HG03460 (cell line): ENCODE results near the gene HSD11B1L.
A peak's percentile ranks its signal among the peaks of the same experiment; 100 is the strongest.
"Not testable (repeated sequence)": the region's sequence is repeated elsewhere in the genome, so short reads cannot be mapped to it uniquely, and the experiment has no call there.

Source experiments
- ATAC-seq: cut with Tn5 transposase; IDR thresholded peaks from one replicate; pipeline ENCODE4 v1.9.1; 2021; ENCODE audit not compliant: unreplicated experiment

Gene HSD11B1L

DNA sequence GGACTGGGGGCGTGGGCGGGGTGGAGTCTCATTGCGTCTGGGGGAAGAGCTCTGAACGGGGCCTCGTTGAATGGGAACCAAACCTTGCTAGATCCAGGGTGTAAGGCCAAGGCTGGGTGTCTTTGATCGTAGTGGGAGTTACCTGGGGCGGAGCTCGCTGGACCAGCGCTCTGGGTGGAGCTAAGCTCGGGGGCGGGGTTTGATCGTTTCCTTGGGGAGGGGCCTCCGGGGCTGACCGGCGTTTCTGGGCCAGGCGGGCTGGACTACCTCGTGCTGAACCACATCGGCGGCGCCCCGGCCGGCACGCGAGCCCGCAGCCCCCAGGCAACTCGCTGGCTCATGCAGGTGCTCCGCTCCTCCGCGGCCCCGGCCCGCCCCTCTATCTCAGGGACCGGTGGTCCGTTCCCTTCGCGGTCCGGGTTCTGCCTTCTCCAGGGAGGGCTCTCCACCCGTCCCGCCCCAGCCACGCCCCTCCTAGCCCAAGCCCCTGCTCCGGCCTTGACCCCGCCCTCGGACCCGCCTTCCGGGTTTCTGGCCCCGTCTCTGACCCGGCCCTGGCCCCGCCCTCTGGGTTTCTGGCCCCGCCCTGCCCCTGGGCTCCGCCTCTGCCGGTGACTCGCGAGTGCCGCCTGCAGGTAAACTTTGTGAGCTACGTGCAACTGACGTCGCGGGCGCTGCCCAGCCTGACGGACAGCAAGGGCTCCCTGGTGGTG lies 6.0 kb downstream of the HSD11B1L start:
- peak; percentile 59 for ATAC-seq

DNA sequence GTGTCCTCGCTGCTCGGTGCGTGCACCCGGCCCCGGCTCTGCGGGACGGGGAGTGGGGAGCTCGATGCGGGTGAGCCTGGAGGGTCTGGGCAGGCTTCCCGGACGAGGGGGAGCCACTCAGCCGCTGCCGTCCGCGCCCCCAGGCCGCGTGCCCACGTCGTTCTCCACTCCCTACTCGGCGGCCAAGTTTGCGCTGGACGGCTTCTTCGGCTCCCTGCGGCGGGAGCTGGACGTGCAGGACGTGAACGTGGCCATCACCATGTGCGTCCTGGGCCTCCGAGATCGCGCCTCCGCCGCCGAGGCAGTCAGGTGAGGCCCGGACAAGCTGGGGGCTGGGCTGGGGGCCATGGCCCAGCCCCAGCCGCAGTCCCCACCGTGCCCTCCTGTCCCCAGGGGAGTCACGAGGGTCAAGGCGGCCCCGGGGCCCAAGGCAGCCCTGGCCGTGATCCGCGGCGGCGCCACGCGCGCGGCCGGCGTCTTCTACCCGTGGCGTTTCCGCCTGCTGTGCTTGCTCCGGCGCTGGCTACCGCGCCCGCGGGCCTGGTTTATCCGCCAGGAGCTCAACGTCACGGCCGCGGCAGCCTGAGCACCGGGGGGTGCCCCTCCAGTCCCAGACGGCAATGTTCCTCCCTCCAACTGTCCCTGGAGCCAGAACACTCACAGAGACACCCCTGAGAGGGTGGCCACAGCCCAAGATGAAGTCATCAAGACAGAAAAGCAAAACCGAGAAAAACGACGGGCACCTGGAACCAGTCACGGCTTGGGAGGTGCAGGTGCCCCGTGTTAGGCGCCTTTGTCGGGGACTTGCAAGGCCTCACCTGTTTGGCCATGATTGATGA lies 6.8 kb downstream of the HSD11B1L start:
- ATAC-seq, result no peak

DNA sequence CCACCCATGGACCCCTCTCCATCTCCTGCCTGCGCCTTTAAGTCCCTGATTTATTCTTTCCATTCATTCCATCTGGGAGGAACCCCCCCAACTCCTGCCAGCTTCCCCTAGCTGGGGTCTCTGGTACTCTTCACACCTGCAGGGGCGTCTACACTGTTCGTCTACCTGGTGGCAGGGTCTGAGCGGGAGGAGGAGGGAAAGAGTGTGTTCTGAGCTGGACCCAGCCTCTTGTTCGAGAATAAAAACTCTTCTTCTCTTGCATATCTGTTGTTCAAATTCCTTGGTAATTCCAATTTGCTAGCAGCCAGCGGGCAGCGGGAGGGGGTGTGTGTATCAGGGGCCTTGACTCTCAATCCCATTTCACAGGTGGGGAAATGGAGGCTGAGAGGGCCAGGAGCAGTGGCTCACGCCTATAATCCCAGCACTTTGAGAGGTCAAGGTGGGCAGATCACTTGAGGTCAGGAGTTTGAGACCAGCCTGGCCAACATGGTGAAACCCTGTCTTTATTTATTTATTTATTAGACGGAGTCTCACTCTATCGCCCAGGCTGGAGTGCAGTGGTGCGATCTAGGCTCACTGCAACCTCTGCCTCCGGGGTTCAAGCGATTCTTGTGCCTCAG lies 7.5 kb downstream of the HSD11B1L start:
- not testable (repeated sequence) for ATAC-seq

DNA sequence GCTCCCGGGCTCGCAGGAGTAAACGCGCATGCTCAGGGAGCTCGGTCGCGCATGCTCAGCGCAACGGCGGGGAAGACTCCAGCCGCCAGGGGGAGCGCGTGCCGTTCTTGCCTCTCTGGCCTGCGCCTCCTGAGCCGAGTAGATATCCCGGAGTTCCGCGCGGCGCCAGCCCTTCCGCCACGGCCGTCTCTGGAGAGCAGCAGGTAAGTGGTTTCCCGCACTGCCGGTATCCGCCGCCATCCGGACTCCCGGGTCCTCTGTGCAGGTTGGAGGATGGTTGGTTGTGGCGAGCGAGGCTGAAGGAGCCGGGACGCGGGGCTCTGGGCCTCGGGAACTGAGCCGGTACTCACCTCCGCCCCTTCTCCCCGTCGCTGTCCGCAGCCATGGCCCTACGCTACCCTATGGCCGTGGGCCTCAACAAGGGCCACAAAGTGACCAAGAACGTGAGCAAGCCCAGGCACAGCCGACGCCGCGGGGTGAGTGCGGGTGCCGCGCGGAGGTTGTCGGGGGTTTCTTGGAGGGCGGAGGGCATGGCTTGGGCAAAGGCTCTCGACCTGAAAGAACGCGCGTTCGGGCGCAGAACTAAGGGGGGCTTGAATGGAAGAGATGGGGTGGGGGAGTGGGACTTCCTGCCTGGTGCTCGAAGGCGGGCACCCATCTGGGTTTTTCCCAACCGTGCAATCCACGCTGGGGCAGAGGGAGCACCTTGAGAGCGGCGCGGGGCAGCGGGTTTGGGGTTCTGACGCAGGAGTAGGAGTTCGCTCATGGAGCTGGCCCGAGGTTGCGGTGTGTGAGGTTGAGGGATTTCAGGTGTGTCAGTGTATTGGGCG lies 9.5 kb downstream of the HSD11B1L start, which contains the start of gene RPL36:
Gene RPL36 (plus strand): TSS at position 171 of the 830 bp plus-strand sequence. CDS start 213 bp downstream, at position 384.
- ATAC-seq, result peak; percentile 43

DNA sequence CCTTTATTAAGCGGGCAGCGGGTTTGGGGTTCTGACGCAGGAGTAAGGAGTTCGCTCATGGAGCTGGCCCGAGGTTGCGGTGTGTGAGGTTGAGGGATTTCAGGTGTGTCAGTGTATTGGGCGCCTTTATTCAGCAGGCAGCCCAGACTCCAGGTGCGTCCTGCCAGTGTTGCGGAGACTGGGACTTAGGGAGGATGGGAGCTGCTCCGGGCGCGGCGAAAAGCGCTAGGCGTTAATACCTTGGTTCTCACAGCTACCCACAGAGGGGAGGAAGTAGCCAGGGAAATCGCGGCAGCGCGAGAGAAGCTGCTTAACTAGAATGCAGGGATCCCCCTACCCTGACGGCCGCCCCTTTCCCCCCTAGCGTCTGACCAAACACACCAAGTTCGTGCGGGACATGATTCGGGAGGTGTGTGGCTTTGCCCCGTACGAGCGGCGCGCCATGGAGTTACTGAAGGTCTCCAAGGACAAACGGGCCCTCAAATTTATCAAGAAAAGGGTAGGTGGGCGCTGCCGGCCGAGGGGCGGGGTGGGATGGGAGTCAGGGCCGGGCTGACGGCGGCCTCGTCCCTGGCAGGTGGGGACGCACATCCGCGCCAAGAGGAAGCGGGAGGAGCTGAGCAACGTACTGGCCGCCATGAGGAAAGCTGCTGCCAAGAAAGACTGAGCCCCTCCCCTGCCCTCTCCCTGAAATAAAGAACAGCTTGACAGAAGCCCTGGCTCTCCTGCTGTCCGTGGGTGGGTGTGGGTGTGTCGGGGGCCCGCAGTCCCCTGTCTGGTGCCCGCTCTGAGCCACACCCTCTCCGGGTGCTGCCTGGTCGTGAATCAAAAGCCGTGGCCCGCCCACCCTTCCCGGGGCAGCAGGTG lies 10.4 kb downstream of the HSD11B1L start:
- no peak for ATAC-seq

DNA sequence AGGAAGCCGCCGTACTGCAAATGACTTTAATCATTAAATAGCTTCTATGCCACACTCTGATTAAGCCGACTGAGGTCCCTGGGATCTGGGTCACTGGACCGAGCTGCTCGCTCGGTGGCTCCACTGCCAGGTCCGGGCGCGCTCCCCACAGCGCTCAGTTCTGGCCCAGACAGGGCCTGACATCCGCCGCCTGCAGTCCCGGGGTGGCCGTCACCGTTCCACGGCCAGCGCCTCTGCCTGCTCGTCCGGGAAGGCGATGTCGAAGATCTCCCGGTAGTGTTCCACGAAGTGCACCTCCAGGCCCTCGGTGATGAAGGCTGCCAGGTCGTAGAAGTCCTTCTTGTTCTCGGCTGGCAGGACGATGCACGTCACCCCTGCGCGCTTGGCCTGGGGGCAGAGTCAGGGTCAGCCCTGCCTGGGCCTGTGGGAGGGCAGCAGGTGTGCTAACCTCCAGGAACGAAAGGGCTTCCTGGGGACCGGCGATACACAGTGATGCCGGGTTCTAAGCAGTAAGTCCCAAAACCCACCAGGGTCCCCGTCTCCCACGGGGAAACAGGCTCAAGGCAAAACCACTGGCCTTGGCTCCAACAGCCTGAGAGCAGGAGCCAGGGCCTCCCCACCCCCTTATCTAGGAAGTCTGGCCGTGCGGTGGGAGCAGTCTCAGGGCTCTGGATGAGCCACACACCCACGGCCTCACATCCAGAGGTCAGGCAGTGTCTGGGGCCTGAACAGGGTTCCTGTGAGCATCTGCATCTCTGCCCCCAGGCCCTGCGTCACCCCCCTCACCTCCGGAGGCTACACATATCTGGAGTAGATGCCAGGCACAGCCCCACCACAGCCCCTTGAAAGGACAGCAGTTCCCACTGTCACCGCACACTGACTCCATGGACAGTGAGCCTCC lies 11.2 kb downstream of the HSD11B1L start:
- ATAC-seq, result no peak

DNA sequence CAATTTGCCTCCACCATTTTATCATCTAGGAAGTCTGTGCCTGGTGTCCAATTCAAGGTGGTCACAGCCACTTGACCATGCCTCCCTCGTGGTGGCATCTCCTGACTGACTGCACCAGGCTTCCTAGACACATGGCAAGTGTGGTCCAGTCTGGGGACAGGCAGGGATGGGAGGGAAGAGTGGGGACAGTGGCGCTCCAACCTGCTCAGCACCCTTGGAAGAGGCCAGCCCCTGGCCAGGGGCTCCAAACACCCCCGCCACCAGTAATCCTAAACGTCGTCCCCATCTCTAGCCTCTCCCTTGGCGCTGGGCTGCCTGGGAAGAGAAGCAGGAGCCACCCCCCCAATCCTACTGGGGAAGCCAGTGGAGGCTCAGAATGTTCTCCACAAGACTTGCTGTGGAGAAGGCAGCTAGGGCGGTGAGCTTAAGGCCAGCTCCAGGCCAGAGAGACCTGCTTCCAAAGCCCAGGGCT lies 11.9 kb downstream of the HSD11B1L start:
- ATAC-seq, result no peak

DNA sequence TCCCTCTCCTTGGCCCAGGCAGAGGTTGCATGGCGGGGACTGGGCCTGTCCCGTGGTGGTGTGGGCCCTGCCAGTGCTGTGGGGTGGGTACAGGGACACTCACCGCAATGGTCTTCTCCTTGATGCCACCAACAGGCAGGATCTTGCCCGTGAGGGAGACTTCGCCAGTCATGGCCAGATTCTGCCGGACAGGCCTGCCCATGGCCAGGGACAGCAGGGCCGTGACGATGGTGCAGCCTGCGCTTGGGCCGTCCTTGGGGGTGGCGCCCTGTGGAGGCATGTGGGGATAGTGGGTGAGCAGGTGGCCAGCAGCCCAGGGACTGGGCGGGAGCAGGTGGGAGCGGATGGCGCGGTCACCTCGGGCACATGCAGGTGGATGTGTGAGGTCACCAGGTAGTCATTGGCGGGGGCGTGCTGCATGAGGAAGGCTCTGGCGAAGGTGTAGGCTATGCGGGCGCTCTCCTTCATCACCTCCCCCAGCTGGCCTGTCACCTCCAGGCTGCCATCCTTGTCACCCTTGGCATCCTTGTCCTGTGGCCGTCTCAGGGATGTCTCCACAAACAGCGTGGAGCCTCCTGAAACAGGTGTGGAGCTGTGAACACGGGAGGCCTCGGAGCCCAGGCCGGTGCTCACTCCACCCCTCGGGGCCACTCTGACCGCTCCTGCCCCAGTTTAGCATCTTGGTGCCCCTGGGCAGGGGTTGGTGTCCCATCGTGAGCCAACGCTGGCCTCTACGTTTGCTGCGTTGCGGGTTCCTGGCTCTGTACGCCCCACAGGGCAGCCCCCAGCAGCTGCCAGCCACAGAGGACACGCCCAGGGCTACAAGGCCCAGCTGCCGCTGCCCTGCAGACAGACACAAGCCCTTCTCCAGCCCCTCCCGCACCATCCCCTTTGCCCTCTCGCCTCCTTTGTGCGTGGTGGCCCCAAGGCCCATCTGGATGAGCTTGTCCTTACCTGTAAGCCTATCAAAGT lies 12.7 kb downstream of the HSD11B1L start:
- no peak for ATAC-seq

DNA sequence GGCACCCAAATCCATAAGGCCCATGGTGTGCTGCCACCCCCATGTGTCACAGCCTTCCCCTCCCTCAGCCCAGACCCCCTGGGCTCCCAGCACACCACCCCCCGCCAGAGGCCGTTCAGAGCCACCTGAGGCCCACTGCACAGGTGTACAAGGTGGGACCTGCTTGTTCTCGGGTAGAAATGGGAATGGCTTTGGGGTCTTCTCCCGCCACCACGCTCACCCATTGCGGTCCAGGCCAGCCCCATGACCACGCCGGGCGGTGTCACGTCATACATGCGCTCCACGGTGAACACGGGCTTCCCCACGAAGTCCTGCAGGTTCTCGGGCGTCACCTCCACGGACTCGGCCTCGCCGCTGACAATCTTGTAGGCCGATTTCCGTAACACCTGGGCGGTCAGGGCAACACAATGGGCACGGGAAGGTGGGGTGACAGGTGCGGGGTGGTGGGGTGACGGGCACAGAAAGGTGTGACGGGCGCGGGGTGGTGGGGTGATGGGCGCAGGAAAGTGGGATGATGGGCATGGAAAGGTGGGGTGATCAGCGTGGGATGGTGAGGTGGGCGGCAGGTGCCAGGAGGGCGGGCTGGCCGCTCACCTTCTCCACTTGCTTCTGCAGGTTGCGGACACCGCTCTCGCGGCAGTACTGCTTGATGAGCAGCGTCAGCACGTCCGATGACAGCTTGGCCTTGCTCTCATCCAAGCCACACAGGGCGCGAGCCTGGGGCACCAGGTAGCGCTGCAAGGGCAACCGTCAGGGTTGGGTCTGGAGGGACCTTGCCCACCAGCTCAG lies 13.5 kb downstream of the HSD11B1L start:
- no peak for ATAC-seq

DNA sequence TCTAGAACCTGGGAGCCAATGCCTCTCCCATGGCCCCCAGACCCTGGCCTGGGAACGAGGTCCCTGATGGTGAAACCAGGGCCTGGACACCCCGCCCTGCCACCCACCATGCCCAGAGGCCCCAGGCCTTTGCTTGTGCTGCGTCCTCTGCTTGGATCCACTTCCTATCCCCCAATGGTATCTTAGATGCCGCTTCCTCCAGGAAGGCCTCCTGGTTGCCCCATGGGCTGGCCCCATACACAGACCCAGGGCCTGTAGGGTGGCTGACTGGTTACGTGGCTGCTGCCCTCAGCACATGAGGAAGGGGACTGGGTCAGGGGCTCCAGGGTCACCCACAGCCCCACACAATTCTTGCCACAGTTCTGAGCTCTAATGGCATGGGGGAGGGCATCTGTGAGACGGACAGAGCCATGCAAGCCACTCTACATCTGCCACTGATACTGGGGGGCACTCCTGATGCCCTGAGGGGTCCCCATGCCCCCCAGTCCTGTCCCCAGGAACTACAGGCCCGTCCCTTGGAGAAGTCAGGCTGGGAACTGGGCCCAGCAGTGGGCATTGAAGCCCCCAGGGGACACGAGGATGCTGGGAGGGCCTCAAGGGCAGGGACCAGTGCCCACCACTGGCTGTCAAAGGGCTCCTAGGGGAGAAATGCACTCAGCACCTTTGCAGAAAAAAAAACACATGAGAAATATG lies 14.3 kb downstream of the HSD11B1L start:
- ATAC-seq, result no peak

DNA sequence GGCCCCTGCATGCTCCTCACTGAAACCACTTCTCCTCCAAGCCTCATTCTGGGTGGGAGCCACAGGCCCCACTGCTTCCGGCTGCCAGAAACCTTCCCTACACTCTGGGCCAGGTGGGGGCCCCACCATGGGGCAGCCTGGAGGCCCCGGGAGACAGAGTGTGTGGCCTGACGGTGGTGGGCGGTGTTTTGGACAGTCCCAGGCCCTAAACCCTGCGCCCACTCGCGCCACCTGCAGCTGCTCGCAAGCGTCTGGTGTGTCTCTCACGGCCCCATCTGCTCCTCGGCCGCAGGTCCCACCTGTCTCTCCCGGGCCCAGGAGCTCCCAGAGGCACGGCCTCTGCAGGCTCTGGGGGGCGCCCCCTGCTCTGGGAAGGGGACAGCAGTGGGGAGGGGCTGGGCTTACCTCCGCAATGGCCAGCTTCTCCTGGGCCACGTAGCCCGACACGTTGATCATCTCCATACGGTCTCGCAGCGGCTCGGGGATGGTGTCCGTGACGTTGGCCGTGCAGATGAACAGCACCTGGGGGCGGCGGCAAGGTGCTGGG lies 14.9 kb downstream of the HSD11B1L start:
- ATAC-seq, result no peak

DNA sequence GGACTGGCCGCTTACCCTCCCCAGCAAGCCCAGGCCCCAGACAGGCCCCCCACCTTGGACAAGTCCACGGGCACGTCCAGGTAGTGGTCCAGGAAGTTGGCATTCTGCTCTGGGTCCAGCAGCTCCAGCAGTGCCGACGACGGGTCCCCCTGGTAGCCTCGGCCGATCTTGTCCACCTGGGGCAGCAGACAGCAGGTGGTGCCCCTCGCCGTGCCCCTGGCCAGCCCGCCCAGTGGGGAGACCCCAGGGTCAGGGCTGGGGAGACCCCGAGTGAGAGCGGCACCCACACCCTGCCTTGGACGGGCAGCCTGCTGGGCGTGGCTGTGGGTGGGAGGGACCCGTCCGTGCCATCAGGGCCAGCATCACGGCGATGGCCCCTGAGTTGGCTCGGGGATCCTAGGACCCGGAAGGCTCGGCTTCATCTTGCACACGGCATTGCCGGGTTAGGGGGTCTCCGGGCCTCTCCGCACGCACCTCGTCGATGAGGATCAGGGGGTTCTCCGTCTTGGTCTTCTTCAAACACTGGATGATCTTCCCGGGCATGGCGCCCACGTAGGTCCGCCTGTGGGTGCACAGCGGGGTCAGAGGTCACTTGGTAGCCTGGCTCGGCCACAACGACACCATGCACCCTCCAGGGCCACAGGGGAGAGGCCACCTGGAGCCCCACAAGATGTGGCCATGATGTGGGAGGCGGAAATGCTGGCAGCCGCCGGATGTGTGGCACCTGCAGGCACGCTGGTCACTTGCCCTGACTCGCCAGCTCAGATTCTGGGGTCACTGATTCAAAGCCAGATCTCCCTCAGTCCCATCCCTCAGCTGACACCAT lies 15.6 kb downstream of the HSD11B1L start:
- no peak for ATAC-seq

DNA sequence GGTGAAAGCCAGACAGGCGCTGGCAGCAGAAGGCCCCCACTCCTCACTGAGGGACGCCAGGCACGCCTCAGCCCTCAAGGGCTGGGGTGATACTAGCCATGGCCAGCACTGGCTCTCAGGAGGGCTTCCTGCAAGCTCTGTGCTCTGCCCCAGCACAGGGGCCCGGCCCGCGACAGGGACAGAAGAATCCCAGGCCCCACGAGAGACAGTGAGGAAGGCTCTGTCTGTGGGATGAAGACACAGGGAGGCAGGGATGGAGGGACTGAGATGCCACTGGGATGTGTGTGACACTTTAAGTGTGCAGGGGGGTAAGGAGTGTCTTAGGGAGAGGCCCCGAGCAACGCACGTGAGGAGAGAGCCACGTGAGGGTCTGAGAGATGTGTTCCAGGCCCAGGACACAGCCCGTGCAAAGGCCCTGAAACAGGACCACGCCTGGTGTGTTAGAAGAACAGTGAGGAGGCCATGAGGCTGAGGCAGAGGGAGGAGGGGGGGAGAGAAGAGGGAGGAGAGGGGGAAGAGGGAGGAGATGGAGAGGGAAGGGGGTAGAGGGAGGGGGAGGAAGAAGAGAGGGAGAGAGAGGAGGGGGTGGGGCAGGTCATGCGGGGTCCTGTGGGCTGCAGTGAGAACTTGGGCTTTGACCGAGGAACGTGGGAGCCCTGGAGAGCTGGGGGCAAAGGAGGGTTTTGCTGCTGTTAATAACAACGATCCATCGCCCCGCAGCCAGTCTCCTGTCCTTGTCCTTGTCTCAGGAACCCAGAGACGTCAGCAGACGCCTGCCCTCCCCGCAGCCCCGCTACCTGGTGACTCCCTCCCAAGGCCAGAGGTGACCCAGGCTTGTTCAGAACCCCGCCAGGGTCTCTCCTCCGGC lies 16.4 kb downstream of the HSD11B1L start:
- ATAC-seq, result no peak
